22Rv1 (cell line): Measurements from ENCODE around the gene PTH2.

Experiments
- H3K27ac ChIP-seq: fragments of 450-650 bp; 2 replicates; pipeline ENCODE4 v1.5.1; 2017
- ZFX ChIP-seq: fragments of 450-650 bp; IDR thresholded peaks from 2 replicates; pipeline ENCODE4 v1.6.1; 2017; ENCODE audit warnings: antibody characterized with exemption, borderline replicate concordance
- TF ChIP-seq, protein P1 (sequence below): fragments of 450-650 bp; IDR thresholded peaks from 2 replicates; pipeline ENCODE4 v1.5.1; 2017; ENCODE audit warnings: mild to moderate bottlenecking

PTH2 gene

DNA sequence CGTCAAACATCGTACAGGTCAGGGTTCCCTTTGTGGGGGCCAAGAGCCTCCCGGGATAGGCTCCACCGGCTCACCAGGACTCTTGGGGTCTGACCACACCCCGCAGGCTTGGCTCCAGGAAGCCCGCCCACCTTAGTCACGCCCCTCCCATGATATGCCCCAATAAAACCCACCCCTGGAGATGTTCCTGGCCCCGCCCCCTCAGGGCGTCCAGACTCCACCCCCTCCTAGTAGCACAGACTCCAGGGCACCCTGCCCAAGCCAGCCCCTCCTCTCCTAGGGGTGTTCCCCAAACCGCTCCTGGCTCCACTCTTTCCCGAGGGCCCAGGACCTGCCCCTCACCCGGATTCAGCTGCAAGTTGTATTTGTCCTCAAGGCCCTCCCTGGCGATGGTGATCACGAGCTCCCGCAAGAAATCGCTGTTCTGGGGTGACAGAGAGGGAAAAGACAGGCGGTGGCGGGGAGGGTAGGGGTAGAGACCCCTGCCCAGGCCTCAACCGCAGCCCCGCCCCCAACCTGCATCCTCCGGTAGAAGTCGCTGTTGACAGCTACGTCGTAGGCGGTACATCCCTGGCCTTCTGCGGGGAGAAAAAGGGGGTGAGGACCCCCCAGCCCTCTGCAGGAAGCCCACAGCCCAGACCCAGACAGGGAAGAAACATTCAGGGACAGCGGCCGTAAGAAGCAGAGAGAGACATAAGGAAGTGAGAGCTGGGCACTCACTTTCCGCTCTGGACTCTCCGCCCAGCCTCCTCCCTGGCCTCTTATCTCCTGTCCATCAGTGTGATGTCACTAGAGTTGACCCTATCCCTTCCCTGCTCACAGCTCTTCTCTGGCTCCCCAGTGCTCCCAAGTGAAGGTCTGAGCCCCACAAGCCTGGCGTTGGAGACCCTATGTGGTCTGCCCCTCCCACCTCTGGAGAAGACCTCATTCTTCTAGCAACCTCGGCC is 24.5 kb upstream of the PTH2 start:
- no peak for TF ChIP-seq ZFX
- TF ChIP-seq, protein P1, sequence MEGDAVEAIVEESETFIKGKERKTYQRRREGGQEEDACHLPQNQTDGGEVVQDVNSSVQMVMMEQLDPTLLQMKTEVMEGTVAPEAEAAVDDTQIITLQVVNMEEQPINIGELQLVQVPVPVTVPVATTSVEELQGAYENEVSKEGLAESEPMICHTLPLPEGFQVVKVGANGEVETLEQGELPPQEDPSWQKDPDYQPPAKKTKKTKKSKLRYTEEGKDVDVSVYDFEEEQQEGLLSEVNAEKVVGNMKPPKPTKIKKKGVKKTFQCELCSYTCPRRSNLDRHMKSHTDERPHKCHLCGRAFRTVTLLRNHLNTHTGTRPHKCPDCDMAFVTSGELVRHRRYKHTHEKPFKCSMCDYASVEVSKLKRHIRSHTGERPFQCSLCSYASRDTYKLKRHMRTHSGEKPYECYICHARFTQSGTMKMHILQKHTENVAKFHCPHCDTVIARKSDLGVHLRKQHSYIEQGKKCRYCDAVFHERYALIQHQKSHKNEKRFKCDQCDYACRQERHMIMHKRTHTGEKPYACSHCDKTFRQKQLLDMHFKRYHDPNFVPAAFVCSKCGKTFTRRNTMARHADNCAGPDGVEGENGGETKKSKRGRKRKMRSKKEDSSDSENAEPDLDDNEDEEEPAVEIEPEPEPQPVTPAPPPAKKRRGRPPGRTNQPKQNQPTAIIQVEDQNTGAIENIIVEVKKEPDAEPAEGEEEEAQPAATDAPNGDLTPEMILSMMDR = no peak

DNA sequence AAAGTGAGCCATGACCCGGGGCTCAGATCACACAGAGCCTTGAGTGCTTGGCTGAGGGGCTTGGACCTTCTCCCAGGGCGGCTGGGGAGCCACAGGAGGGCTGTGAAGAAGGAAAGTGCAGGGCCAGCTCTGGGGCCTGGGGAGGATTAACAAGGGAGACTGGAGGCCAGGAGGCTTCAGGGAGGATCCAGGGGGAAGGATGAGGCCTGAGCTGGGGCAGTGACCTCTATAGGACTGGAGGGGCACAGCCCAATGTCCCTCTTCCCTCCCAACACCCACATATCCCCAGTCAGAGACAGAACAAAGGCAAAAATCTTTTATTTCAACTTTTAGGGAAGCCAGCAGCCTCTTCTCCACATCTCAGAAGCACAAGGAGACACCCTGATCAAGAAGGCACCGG is 22.8 kb upstream of the PTH2 start:
- H3K27ac ChIP-seq = no peak overlapping the region
- TF ChIP-seq ZFX = no peak
- TF ChIP-seq, protein P1 = no peak

More for the DNA sequence above, 24.5 kb upstream of the PTH2 start:
- H3K27ac ChIP-seq = no peak overlapping the region

DNA sequence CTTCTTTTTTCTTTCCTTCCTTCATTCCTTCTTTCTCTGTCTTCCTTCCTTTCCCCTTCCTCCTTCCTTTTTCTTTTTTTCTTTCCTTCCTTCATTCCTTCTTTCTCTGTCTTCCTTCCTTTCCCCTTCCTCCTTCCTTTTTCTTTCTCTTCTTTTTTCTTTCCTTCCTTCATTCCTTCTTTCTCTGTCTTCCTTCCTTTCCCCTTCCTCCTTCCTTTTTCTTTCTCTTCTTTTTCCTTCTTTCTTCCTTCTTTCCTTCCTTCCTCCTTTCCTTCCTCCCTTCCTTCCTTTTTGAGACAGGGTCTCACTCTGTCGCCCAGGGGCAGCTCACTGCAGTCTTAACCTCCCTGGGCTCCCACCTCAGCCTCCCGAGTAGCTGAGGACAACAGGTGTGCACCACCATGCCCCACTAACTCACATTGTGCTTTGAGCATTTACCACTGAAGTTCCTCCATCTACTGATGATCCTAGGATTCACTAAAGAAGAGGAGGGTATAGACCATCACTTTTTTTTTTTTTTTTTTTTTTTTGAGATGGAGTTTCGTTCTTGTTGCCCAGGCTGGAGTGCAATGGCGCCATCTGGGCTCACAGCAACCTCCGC is 21.0 kb upstream of the PTH2 start:
- H3K27ac ChIP-seq = peak overlapping the region; percentile 95; the same call in 1 of the 2 replicates

DNA sequence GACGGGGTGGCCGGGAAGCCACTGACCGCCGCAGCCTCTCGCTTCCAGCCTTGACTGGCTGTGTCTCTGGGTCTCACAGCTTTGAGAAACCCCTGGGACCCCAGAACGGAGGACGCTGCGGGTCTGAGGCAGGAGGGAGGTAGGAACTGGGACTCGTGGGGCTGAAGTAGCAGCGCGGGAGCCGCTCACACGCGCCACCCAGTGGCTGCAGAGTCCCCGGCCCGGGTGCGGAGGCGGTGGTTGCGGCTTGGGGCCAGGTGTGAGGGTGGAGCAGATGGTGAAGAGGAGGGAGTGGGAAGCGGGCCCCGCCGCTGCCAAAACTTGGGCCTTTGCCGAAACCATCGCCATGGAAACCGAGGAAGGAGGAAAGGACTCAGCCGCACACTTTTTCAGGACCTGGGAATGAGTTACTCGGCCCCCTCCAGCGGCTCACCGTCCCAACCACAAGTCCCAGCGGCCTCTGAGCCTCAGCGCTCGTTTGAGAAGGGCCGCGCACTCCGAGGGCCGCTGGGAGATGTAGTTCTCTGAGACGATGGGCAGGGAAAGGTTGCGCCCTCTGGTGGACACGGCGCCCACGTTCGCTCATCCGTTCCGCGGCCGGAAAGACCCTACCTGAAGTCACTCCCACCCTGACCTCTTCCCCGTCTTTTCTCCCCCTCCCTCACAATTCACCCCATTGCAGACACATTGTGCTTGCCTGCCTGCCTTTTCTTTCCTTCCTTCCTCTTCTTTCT is 20.3 kb upstream of the PTH2 start:
- peak overlapping the region; percentile 95 for H3K27ac ChIP-seq
- no peak for TF ChIP-seq ZFX
- TF ChIP-seq, protein P1 = peak; percentile 99

DNA sequence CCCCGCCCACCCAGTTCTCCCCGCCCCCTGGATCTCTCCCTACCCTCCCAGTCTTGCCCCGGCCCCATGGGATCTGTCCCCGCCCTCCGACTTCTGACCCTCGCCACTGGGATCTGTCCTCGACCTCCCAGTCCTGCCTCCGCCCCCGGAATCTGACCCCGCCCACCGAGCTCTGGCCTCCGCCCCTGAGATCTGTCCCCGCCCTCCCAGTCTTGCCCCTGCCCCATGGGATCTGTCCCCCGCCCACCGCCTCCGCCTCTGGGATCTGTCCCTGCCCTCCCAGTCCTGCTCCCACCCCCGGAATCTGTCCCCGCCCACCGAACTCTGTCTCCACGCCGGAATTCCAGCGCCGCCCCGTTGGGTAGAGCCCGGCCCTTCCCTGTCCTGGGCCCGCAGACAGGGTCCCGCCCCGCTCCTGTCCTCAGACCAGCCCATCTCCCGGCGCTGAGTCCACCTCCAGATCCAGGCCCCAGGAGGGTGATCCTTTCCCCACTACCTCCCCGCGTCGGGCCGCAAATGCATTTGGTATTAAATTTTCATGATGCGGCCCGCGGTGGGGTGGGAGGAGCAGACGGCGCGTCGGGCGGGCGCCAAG is 19.6 kb upstream of the PTH2 start:
- TF ChIP-seq ZFX = no peak
- TF ChIP-seq, protein P1 = no peak
- peak overlapping the region; percentile 95 for H3K27ac ChIP-seq

DNA sequence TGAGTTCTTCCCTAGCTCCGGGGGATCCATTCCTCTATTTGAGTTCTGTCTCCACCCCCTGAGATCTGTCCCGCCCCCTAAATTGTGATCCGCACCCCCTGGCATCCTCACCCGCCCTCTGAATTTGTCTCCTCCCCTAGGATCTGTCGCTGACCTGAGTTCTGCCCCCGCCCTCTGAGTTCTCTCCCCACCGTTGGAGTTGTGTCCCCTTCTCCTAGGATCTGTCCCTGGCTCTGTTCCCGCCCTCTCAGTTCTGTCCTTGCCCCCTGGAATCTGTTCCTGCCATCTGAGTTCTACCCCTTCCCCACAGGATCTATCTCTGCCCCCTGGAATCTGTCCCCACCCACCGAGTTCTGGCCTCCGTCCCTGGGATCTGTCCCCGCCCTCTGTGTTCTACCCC is 19.1 kb upstream of the PTH2 start:
- no peak for TF ChIP-seq ZFX
- TF ChIP-seq, protein P1 = no peak
- H3K27ac ChIP-seq = peak overlapping the region; percentile 95

DNA sequence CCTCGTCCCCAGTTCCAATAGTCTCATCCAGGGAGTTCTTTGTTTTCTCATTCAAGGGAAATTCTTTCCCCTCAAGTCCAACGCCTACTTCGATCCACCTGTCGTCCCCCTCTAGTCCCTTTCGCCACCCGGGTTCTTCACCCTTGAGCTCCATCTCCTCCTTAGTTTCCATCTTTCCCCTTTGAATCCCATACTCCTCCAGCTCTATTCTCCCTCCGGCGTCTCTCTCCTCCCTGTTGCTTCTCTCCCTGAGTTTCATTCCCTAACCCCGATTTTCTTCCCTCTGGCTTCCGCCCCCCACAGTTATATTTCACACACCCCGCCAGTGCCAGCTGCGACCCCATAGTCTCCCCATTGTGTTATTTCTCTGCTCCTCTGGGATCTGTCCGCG is 18.7 kb upstream of the PTH2 start:
- TF ChIP-seq, protein P1 = no peak
- no peak for TF ChIP-seq ZFX
- peak overlapping the region; percentile 95 for H3K27ac ChIP-seq
